H7 (cell line): Measurements from ENCODE around the gene SLC16A10. TPM values are rescaled to one million over a fixed set of nuclear protein-coding genes. Genes with fewer than 3 reads are reported as not detected.
"Not testable (repeated sequence)": the region's sequence is repeated elsewhere in the genome, so short reads cannot be mapped to it uniquely, and the experiment has no call there.

ENCODE experiments used
- DNase-seq: peaks from one replicate; pipeline ENCODE4 v3.0.0; 2012
- H3K27me3 ChIP-seq: 2 replicates; pipeline ENCODE4 v1.6.0; 2011; ENCODE audit warnings: mild to moderate bottlenecking, low read length; ENCODE audit not compliant: control insufficient read depth, insufficient read depth
- H3K36me3 ChIP-seq: replicated peaks from 2 replicates; pipeline ENCODE4 v1.5.1; 2011; ENCODE audit warnings: low read length; ENCODE audit not compliant: control insufficient read depth, insufficient read depth
- H3K4me3 ChIP-seq: 2 replicates; pipeline ENCODE4 v1.5.1; 2011; ENCODE audit warnings: low read depth, mild to moderate bottlenecking, control low read depth, low read length, moderate library complexity; ENCODE audit not compliant: insufficient read depth
- total RNA-seq: library from RNA; depleted of rRNA; stranded (reverse); fragments of >200 nt; shearing (Covaris generic); gene quantifications from 2 replicates; pipeline ENCODE4 v1.2.3, GENCODE V29; 2014

The SLC16A10 gene
- total RNA-seq, 1 experiment from 2014 or later, result 5.1 TPM

GRCh38 chr6:111200350-111201243, 113.3 kb downstream of the SLC16A10 start:
- no peaks in the 10 kb centered on the region for H3K36me3 ChIP-seq
- no peak for DNase-seq
- no peak overlapping the region for H3K4me3 ChIP-seq
- no peaks in the 10 kb centered on the region for H3K27me3 ChIP-seq

GRCh38 chr6:111201244-111201554, 113.9 kb downstream of the SLC16A10 start:
- Histone ChIP-seq H3K4me3 (no peak overlapping the region), H3K27me3 (no peaks in the 10 kb centered on the region)
- no peak for DNase-seq

GRCh38 chr6:111201764-111202163, 114.5 kb downstream of the SLC16A10 start:
- no peak overlapping the region for H3K4me3 ChIP-seq
- DNase-seq, result no peak
- no peaks in the 10 kb centered on the region for H3K27me3 ChIP-seq
- H3K36me3 ChIP-seq, result no peaks in the 10 kb centered on the region

More at GRCh38 chr6:111201244-111201554, 113.9 kb downstream of the SLC16A10 start:
- no peaks in the 10 kb centered on the region for H3K36me3 ChIP-seq

GRCh38 chr6:111203539-111203938, 116.2 kb downstream of the SLC16A10 start:
- not testable (repeated sequence) for H3K36me3 ChIP-seq, H3K4me3 ChIP-seq, H3K27me3 ChIP-seq, DNase-seq

- Histone ChIP-seq H3K27me3 (no peaks in the 10 kb centered on the region), H3K4me3 (no peak overlapping the region), H3K36me3 (no peaks in the 10 kb centered on the region)
- no peak for DNase-seq
Measured at GRCh38 chr6:111204305-111204704, 117.0 kb downstream of the SLC16A10 start.

GRCh38 chr6:111204881-111205280, 117.6 kb downstream of the SLC16A10 start:
- Histone ChIP-seq H3K36me3 (no peaks in the 10 kb centered on the region), H3K4me3 (no peak overlapping the region), H3K27me3 (no peaks in the 10 kb centered on the region)
- no peak for DNase-seq

GRCh38 chr6:111205502-111205901, 118.2 kb downstream of the SLC16A10 start:
- Histone ChIP-seq H3K4me3 (no peak overlapping the region), H3K27me3 (no peaks in the 10 kb centered on the region), H3K36me3 (no peaks in the 10 kb centered on the region)
- no peak for DNase-seq

GRCh38 chr6:111207141-111207858, 120.0 kb downstream of the SLC16A10 start:
- Histone ChIP-seq H3K36me3 (no peaks in the 10 kb centered on the region), H3K27me3 (no peaks in the 10 kb centered on the region), H3K4me3 (no peak overlapping the region)
- no peak for DNase-seq

- Histone ChIP-seq H3K4me3 (no peak overlapping the region), H3K27me3 (no peaks in the 10 kb centered on the region), H3K36me3 (no peaks in the 10 kb centered on the region)
- DNase-seq, result no peak
Measured at GRCh38 chr6:111208933-111209332, 121.6 kb downstream of the SLC16A10 start.

- peak; percentile 42 for DNase-seq
- Histone ChIP-seq H3K36me3 (no peaks in the 10 kb centered on the region), H3K27me3 (no peaks in the 10 kb centered on the region), H3K4me3 (no peak overlapping the region)
Measured at GRCh38 chr6:111210194-111210728, 123.0 kb downstream of the SLC16A10 start.

GRCh38 chr6:111211411-111212030, 124.2 kb downstream of the SLC16A10 start:
- no peak for DNase-seq
- no peak overlapping the region for H3K4me3 ChIP-seq
- no peaks in the 10 kb centered on the region for H3K36me3 ChIP-seq
- no peaks in the 10 kb centered on the region for H3K27me3 ChIP-seq

GRCh38 chr6:111212625-111213024, 125.3 kb downstream of the SLC16A10 start:
- H3K27me3 ChIP-seq, result no peaks in the 10 kb centered on the region
- DNase-seq, result no peak

GRCh38 chr6:111215131-111215530, 127.8 kb downstream of the SLC16A10 start:
- Histone ChIP-seq H3K4me3 (no peak overlapping the region), H3K36me3 (no peaks in the 10 kb centered on the region), H3K27me3 (no peaks in the 10 kb centered on the region)
- DNase-seq, result no peak

More at GRCh38 chr6:111212625-111213024, 125.3 kb downstream of the SLC16A10 start:
- no peaks in the 10 kb centered on the region for H3K36me3 ChIP-seq
- H3K4me3 ChIP-seq, result no peak overlapping the region

GRCh38 chr6:111219785-111220184, 132.5 kb downstream of the SLC16A10 start:
- H3K36me3 ChIP-seq, result no peaks in the 10 kb centered on the region
- DNase-seq, result no peak
- no peaks in the 10 kb centered on the region for H3K27me3 ChIP-seq
- no peak overlapping the region for H3K4me3 ChIP-seq
